ENCODE data around the gene PRPF39. TPM values are rescaled to one million over a fixed set of nuclear protein-coding genes. Genes with fewer than 3 reads are reported as not detected.

The PRPF39 gene
- total and polyA plus RNA-seq, 2 of the 13 experiments (the other 11 are each of a cell fraction or from before 2014, with no cell fraction given): 44.2 to 65.0 TPM

GRCh38 chr14:45051180-45051579, 32.7 kb upstream of the PRPF39 start:
- H4K20me1 ChIP-seq (ENCODE audit: insufficient read depth, low read length): no peaks in the 10 kb centered on the region
- FAIRE-seq (no peak), ATAC-seq (no peak), DNase-seq (ENCODE audit: low spot score) (no peak)
- CTCF ChIA-PET (ENCODE audit: low intra/inter-chr PET ratio, low total read pairs): no interaction called here
- BruUV-seq (replicated peaks): no TSS peak
- TF ChIP-seq NKX3-1 (CRISPR knock-in tag; IDR thresholded peaks at IDR 0.05): no peak
- H3K9me3 ChIP-seq (ENCODE audit: low read length): no peaks in the 10 kb centered on the region
- no peaks in the 10 kb centered on the region for H3K79me2 ChIP-seq (ENCODE audit: insufficient read depth, low read length)
- no peak overlapping the region for H3K4me3 ChIP-seq (replicated peaks in 1 of 3; ENCODE audit: insufficient read depth in 1 of 3, low read depth in 2 of 3, low read length in 3 of 3)
- H3K36me3 ChIP-seq (replicated peaks in 1 of 2; ENCODE audit: control insufficient read depth in 1 of 2, insufficient read depth in 2 of 2, low read length in 2 of 2): peaks cover 3% of the 10 kb centered on the region in 2 experiments; a peak in 1 of 5 replicates
- H3K27ac ChIP-seq (ENCODE audit: extremely low read length, insufficient read depth, low read length): no peak overlapping the region
- intact Hi-C loops (cut with micrococcal nuclease; ENCODE audit: unreplicated experiment) (no loop called here), in situ Hi-C loops (cut with HindIII; ENCODE audit: extremely low pct_ligation_motif_present, low pct_unique_long_range_greater_than_20kb) (no loop called here)
- no peak overlapping the region for H3K4me2 ChIP-seq (ENCODE audit: low read depth, low read length)
- POLR2A ChIA-PET: no interaction called here
- H2AFZ ChIP-seq (ENCODE audit: low read length): no peak overlapping the region
- no peaks in the 10 kb centered on the region for H3K27me3 ChIP-seq (ENCODE audit: control insufficient read depth in 1 of 2, insufficient read depth in 2 of 2, low read length in 2 of 2)
- H3K4me1 ChIP-seq (ENCODE audit: insufficient read depth, low read length): 0 out of 2 replicates have a peak, but pooled peaks cover under 1% of the 10 kb centered on the region
- no peak overlapping the region for H3K9ac ChIP-seq (ENCODE audit: insufficient read depth, low read depth, low read length)

GRCh38 chr14:45051896-45052295, 32.0 kb upstream of the PRPF39 start:
- H2AFZ ChIP-seq (ENCODE audit: low read length): no peak overlapping the region
- no TSS peak for BruUV-seq (replicated peaks)
- H3K4me1 ChIP-seq (ENCODE audit: insufficient read depth, low read length): peaks cover 8% of the 10 kb centered on the region
- H3K9ac ChIP-seq (ENCODE audit: insufficient read depth, low read depth, low read length): no peak overlapping the region
- DNase-seq (ENCODE audit: low spot score) (no peak), FAIRE-seq (no peak), ATAC-seq (no peak)
- H3K27ac ChIP-seq (ENCODE audit: extremely low read length, insufficient read depth, low read length): no peak overlapping the region
- H3K79me2 ChIP-seq (ENCODE audit: insufficient read depth, low read length): no peaks in the 10 kb centered on the region
- in situ Hi-C loops (cut with HindIII; ENCODE audit: extremely low pct_ligation_motif_present, low pct_unique_long_range_greater_than_20kb) (no loop called here), intact Hi-C loops (cut with micrococcal nuclease; ENCODE audit: unreplicated experiment) (no loop called here)
- ChIA-PET POLR2A (no interaction called here), CTCF (ENCODE audit: low intra/inter-chr PET ratio, low total read pairs) (no interaction called here)
- no peak overlapping the region for H3K4me2 ChIP-seq (ENCODE audit: low read depth, low read length)
- H3K9me3 ChIP-seq (ENCODE audit: low read length): no peaks in the 10 kb centered on the region
- TF ChIP-seq ZNF788 (CRISPR knock-in tag; IDR thresholded peaks at IDR 0.05; ENCODE audit: borderline replicate concordance) (no peak), FOXJ3 (CRISPR knock-in tag; IDR thresholded peaks at IDR 0.05; ENCODE audit: borderline replicate concordance) (no peak), RAD51 (IDR thresholded peaks at IDR 0.05; ENCODE audit: borderline replicate concordance) (no peak), ZNF281 (CRISPR knock-in tag; IDR thresholded peaks at IDR 0.05; ENCODE audit: borderline replicate concordance) (no peak), PPARG (CRISPR knock-in tag; conservative IDR thresholded peaks at IDR 0.05) (no peak), ZNF512 (CRISPR knock-in tag; IDR thresholded peaks at IDR 0.05) (no peak), HCFC1 (IDR thresholded peaks at IDR 0.05; ENCODE audit: low read depth, low read length) (no peak)
- TF ChIP-seq, protein P1, sequence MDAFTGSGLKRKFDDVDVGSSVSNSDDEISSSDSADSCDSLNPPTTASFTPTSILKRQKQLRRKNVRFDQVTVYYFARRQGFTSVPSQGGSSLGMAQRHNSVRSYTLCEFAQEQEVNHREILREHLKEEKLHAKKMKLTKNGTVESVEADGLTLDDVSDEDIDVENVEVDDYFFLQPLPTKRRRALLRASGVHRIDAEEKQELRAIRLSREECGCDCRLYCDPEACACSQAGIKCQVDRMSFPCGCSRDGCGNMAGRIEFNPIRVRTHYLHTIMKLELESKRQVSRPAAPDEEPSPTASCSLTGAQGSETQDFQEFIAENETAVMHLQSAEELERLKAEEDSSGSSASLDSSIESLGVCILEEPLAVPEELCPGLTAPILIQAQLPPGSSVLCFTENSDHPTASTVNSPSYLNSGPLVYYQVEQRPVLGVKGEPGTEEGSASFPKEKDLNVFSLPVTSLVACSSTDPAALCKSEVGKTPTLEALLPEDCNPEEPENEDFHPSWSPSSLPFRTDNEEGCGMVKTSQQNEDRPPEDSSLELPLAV (CRISPR knock-in tag; conservative IDR thresholded peaks at IDR 0.05; ENCODE audit: low read depth): no peak
- 96% methylated on average over 4 of the region's 4 CpGs for WGBS (ENCODE audit: low lambda C conversion rate)
- no peak overlapping the region for H3K4me3 ChIP-seq (replicated peaks in 1 of 3; ENCODE audit: insufficient read depth in 1 of 3, low read depth in 2 of 3, low read length in 3 of 3)
- H4K20me1 ChIP-seq (ENCODE audit: insufficient read depth, low read length): no peaks in the 10 kb centered on the region
- no peaks in the 10 kb centered on the region for H3K27me3 ChIP-seq (ENCODE audit: control insufficient read depth in 1 of 2, insufficient read depth in 2 of 2, low read length in 2 of 2)
- H3K36me3 ChIP-seq (replicated peaks in 1 of 2; ENCODE audit: control insufficient read depth in 1 of 2, insufficient read depth in 2 of 2, low read length in 2 of 2): no peaks in the 10 kb centered on the region; a peak in 1 of 5 replicates

All from HepG2 (cell line).